Lung (tissue), 12 donors: ENCODE measurements around the gene EFCAB12. TPM values are rescaled to one million over a fixed set of nuclear protein-coding genes. Genes with fewer than 3 reads are reported as not detected.

Experiments used
- ATAC-seq: fragments of 200-7000 bp; cut with Tn5 transposase; one replicate; pipeline ENCODE4 v1.9.1; 2020; ENCODE audit warnings: moderate number of reproducible peaks; ENCODE audit not compliant: insufficient read depth, low FRiP score
- DNase-seq, 3 donors: peaks; one replicate each; pipeline ENCODE4 v3.0.0-alpha.2; 2013 to 2017
- H3K27ac ChIP-seq, 2 donors: one replicate each; pipeline ENCODE4 v1.5.1; 2013; ENCODE audit warnings: mild to moderate bottlenecking in 2 of 2, moderate library complexity in 2 of 2, control low read depth in 1 of 2, inconsistent platforms in 1 of 2, low read depth in 1 of 2, low read length in 1 of 2
- H3K27me3 ChIP-seq, 3 donors: one replicate each; pipeline ENCODE4 v1.5.1; 2013; ENCODE audit warnings: low read length in 2 of 3; ENCODE audit not compliant: control insufficient read depth in 3 of 3, insufficient read depth in 3 of 3
- H3K36me3 ChIP-seq, 4 donors: one replicate each; pipeline ENCODE4 v1.5.1; 2013; ENCODE audit warnings: low read length in 4 of 4, mild to moderate bottlenecking in 1 of 4, moderate library complexity in 1 of 4; ENCODE audit not compliant: control insufficient read depth in 4 of 4, insufficient read depth in 4 of 4
- H3K4me1 ChIP-seq, 5 donors: one replicate each; pipeline ENCODE4 v1.5.1; 2013; ENCODE audit warnings: low read length in 5 of 5, mild to moderate bottlenecking in 2 of 5, moderate library complexity in 1 of 5; ENCODE audit not compliant: control insufficient read depth in 5 of 5, insufficient read depth in 5 of 5
- H3K4me3 ChIP-seq: one replicate; pipeline ENCODE4 v1.5.1; 2013; ENCODE audit warnings: mild to moderate bottlenecking, control low read depth, moderate library complexity
- H3K9ac ChIP-seq, 2 donors: one replicate each; pipeline ENCODE4 v1.5.1; 2013; ENCODE audit warnings: low read length in 2 of 2, control low read depth in 1 of 2; ENCODE audit not compliant: insufficient read depth in 1 of 2
- H3K9me3 ChIP-seq, 4 donors: one replicate each; pipeline ENCODE4 v1.5.1; 2013; ENCODE audit warnings: low read length in 3 of 4, mild to moderate bottlenecking in 1 of 4, moderate library complexity in 1 of 4; ENCODE audit not compliant: control insufficient read depth in 4 of 4, insufficient read depth in 3 of 4
- CTCF ChIP-seq: IDR thresholded peaks from 2 replicates; pipeline ENCODE4 v1.5.1; 2012; ENCODE audit warnings: mild to moderate bottlenecking; ENCODE audit errors: control extremely low read depth, extremely low read depth
- WGBS, 2 donors: extraction: QIAGEN DNeasy Blood & Tissue Kit; methylation state at CpG; one replicate each; pipeline ENCODE4 v1.1.7; 2013; 5-methylcytosine and 5-hydroxymethylcytosine counted together
- polyA plus RNA-seq, 2 donors: library from polyadenylated mRNA; stranded (reverse); fragments of 200-250 nt; gene quantifications; one replicate each; pipeline ENCODE4 v1.2.1, GENCODE V29; 2013
- total RNA-seq, 2 donors: library from RNA; depleted of rRNA in 1 of 2; stranded (reverse); fragments of >200 nt in 1 of 2; gene quantifications; one replicate each; pipeline ENCODE4 v1.2.1, GENCODE V29; 2014 to 2021
- donor health status: control.
- donor health status: control.
- donor health status: Bipolar disorder and iron deficiency.
- donor health status: healthy.
- donor health status: DM: yes; HTN: yes; CAD: no.

Gene EFCAB12
- total and polyA plus RNA-seq, 4 donors = 2.6 to 8.8 (median 3.3) TPM

GRCh38 chr3:129474984-129475804 lies 46.8 kb upstream of the EFCAB12 start:
- H3K27me3 ChIP-seq = no peaks in the 10 kb centered on the region
- peaks cover 0 to 6% (median 0%) of the 10 kb centered on the region in 5 donors for H3K4me1 ChIP-seq
- no peaks in the 10 kb centered on the region for H3K9me3 ChIP-seq
- 96 to 98% methylated on average over 10 of the region's 10 CpGs for WGBS, 2 donors
- ATAC-seq (no peak), DNase-seq (no peak)
- no peak overlapping the region for H3K4me3 ChIP-seq
- peaks cover 12 to 39% (median 25%) of the 10 kb centered on the region in 4 donors for H3K36me3 ChIP-seq
- no peak overlapping the region for H3K27ac ChIP-seq
- no peak for TF ChIP-seq CTCF
- H3K9ac ChIP-seq = no peak overlapping the region

- Histone ChIP-seq H3K27me3 (no peaks in the 10 kb centered on the region), H3K9ac (no peak overlapping the region), H3K27ac (no peak overlapping the region), H3K36me3 (peaks cover 5 to 35% (median 21%) of the 10 kb centered on the region in 4 donors), H3K9me3 (no peaks in the 10 kb centered on the region), H3K4me1 (peaks cover 0 to 6% (median 0%) of the 10 kb centered on the region in 5 donors), H3K4me3 (no peak overlapping the region)
- no peak for ATAC-seq
- WGBS, 2 donors = 88 to 91% methylated on average over 4 of the region's 4 CpGs
- no peak for TF ChIP-seq CTCF
- DNase-seq = no peak
Measured at GRCh38 chr3:129473769-129474152, 45.3 kb upstream of the EFCAB12 start.

GRCh38 chr3:129473067-129473768 lies 44.8 kb upstream of the EFCAB12 start:
- Histone ChIP-seq H3K36me3 (peaks cover 5 to 35% (median 19%) of the 10 kb centered on the region in 4 donors), H3K4me3 (no peak overlapping the region), H3K4me1 (peaks cover 0 to 6% (median 0%) of the 10 kb centered on the region in 5 donors), H3K27me3 (no peaks in the 10 kb centered on the region), H3K27ac (peak overlapping the region in 1 of 2 donors; percentile 26), H3K9ac (no peak overlapping the region), H3K9me3 (no peaks in the 10 kb centered on the region)
- no peak for ATAC-seq
- TF ChIP-seq CTCF = no peak
- 87 to 92% methylated on average over 4 of the region's 4 CpGs for WGBS, 2 donors
- peak in 2 of 3 donors; percentile 52 to 53 for DNase-seq
